HG02763 (cell line): Measurements from ENCODE around the gene SIPA1L3.

ENCODE experiments used
- ATAC-seq: cut with Tn5 transposase; IDR thresholded peaks from one replicate; pipeline ENCODE4 v1.9.1; 2021; ENCODE audit warnings: mild to moderate bottlenecking, moderate library complexity; ENCODE audit not compliant: unreplicated experiment

Gene SIPA1L3

GRCh38 chr19:38141108-38141507 is 234.1 kb downstream of the SIPA1L3 start:
- no peak for ATAC-seq

DNA sequence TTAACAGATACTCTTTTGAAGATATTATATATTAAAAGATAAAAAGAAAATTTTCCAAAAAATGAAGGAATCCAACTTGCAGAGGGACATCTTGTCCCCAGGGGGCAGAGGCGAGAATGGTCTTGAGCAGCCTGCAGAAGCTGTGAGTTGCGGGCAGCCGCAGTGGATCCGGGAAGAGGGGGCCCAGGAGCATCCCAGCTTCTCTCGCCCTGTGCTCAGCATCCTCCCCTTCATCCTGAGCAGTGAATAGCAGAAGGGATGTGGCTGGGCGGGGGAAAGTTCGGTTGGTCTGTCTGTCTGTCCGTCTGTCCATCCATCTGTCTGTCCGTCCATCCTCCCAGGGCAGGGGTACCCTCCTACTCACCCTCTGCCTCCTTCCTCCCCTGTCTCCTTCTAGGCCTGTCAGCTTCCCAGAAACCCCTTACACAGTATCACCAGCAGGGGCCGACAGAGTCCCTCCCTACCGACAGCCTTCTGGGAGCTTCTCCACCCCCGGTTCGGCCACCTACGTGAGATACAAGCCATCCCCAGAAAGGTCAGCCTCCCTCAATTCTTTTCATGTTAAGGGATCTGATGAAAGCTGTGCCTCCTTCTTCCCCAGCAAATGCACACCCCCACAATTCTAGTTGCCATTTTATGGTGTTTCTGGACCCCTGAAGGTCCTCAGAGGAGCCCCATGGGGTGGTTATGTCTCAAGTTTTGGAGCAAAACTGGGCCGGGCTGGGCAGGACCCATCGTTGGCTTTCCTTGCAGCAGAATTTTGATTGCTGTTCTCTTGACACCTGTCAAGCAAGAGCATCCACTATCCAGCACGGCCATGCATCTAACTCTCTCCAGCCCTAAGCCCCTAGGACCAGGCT is 235.4 kb downstream of the SIPA1L3 start:
- ATAC-seq = no peak

GRCh38 chr19:38143847-38144246 is 236.8 kb downstream of the SIPA1L3 start:
- ATAC-seq = no peak

DNA sequence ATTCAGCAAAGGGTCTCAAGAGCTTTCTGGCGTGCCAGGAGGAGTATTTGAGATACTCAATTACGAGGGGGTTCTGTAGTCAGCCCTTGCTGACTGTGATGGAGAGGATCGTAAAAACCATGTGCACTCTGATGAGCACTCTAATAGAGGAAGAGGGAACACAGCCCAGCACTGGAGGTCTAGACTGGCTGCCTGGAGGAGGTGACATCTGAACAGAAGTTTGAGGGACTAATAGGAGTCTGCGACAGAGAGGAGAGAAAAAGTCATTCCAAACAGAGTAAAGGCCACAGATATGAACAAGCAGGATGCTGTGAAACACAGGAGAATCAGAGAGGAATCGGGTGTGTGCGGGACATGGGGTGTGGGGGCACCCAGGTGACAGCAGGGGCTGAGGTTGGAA is 237.7 kb downstream of the SIPA1L3 start:
- ATAC-seq = no peak

DNA sequence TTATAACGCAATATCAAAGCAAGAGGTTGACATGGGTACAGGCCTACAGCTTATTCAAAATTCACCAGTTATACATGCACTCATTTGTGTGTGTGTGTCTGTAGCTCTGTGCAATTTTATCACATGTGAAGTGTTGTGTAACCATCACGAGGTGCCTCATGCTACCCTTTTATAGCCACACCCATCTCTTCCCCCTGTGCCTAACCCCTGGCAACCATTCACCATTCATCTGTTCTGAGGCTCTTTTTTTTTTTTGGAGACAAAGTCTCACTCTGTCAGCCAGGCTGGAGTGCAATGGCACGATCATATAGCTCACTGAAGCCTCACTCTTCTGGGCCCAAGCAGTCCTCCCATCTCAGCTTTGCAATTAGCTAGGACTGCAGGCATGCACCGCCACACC is 238.6 kb downstream of the SIPA1L3 start:
- ATAC-seq = no peak

DNA sequence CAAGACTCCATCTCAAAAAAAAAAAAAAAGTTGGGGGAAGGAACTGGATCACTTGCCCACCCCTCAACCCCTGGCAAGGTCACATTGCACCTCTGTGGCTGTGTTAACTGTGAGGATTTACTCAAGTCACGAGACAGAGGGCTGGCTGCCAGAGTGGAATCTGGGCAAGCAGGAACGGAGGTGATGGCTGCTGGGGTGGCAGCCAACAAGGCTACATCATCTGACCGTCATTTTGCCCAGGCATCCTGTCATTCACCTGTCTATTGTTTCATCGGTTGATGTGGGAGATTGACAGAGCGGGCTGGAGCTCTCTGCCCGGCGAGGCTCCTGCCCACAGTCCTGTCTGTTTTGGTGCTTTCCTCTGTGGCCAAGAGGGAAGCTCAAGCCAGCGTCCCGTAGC is 241.3 kb downstream of the SIPA1L3 start:
- ATAC-seq = no peak

GRCh38 chr19:38149661-38150061 is 242.7 kb downstream of the SIPA1L3 start:
- no peak for ATAC-seq

- no peak for ATAC-seq
These were observed 244.2 kb downstream of the SIPA1L3 start for GRCh38 chr19:38151242-38151641.

- ATAC-seq = no peak
These were observed 245.7 kb downstream of the SIPA1L3 start for GRCh38 chr19:38152461-38153379.

GRCh38 chr19:38155453-38155852 is 248.4 kb downstream of the SIPA1L3 start:
- no peak for ATAC-seq

GRCh38 chr19:38158730-38159129 is 251.7 kb downstream of the SIPA1L3 start:
- no peak for ATAC-seq

DNA sequence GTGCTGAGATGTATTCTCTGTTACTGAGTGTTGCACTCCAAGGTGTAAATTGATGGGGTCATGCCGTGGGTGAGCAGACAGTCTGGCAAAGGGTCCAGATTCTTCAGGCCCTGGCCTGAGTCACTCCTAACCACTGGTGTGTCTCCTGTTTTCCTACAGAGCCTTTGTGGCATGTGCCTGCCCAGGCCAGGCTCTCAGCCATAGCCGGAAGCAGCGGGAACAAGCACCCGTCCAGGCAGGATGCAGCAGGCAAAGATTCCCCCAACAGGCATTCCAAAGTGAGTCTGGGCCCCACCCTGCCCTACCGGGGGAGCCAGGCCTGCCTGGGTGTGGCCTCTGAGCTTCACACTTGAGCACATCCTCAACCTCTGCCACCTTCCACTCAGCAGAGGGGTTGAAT is 255.1 kb downstream of the SIPA1L3 start:
- no peak for ATAC-seq

DNA sequence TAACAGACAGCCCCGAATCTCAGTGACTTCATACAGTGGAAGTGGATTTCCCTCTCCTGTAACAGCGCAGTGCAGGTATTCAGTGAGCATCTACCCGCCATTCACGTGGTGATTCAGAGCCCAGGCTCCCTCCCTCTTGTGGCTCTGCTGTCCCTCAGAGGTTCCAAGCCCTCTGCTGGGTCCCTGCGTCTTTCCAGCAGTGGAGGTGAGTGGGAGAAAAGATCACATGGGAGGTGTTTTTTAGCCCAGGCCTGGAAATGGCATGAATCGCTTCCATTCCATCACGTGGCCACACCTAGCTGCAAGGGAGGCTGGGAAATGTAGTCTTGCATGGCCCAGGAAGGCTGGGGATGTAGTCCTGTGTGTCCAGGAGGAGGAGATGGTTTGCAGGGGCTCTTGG is 255.6 kb downstream of the SIPA1L3 start:
- ATAC-seq = no peak

- ATAC-seq = no peak
These were observed 256.6 kb downstream of the SIPA1L3 start for GRCh38 chr19:38163419-38164290.

DNA sequence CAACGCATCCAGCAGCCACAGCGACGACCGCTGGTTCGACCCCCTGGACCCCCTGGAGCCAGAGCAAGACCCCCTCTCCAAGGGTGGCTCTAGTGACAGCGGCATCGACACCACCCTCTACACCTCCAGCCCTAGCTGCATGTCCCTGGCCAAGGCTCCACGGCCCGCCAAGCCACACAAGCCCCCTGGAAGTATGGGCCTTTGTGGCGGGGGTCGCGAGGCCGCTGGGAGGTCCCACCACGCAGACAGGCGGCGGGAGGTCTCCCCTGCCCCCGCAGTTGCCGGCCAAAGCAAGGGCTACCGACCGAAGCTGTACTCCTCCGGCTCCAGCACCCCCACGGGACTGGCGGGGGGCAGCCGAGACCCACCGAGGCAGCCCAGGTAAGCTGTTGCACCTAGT is 257.5 kb downstream of the SIPA1L3 start:
- no peak for ATAC-seq

GRCh38 chr19:38165335-38165734 is 258.3 kb downstream of the SIPA1L3 start:
- ATAC-seq = no peak

DNA sequence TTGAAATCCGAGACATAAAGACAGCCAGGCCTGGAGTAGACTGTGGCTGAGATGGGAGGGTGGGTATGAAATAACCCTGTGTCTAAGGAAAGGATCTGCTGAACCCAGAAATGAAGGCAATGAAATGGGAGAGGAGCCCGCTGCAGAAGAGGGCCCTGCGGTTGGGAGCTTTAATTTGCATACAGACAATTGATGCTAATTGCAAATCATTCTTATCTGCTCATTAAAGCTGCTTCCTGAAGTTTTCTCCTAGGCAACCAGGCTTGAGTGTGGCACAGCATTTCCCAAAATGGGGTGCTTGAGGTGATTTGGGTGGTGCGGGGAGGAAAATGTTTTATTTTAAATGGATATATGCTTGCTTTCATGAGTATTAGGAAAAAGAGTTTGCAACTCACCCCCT is 261.6 kb downstream of the SIPA1L3 start:
- no peak for ATAC-seq

- ATAC-seq = no peak
These were observed 263.3 kb downstream of the SIPA1L3 start for GRCh38 chr19:38170334-38170733.

GRCh38 chr19:38172001-38172400 is 265.0 kb downstream of the SIPA1L3 start:
- ATAC-seq = no peak

GRCh38 chr19:38173291-38174041 is 266.5 kb downstream of the SIPA1L3 start:
- no peak for ATAC-seq
